Upper lobe of left lung (tissue), 4 donors: ENCODE measurements around the gene ECT2.

Source experiments
- CTCF ChIP-seq, 6 experiments: fragments of 450-650 bp in 4 of 6; fragments of 200-600 bp in 2 of 6; sonication (generic) in 2 of 6; IDR thresholded peaks; one replicate each; pipeline ENCODE4 v1.5.1; 2016 to 2019; ENCODE audit warnings: antibody characterized with exemption in 6 of 6
- POLR2A ChIP-seq, 4 donors: fragments of 450-650 bp; IDR thresholded peaks; one replicate each; pipeline ENCODE4 v1.5.1; 2016 to 2017; ENCODE audit warnings: antibody characterized with exemption in 4 of 4, mild to moderate bottlenecking in 2 of 4

DNA sequence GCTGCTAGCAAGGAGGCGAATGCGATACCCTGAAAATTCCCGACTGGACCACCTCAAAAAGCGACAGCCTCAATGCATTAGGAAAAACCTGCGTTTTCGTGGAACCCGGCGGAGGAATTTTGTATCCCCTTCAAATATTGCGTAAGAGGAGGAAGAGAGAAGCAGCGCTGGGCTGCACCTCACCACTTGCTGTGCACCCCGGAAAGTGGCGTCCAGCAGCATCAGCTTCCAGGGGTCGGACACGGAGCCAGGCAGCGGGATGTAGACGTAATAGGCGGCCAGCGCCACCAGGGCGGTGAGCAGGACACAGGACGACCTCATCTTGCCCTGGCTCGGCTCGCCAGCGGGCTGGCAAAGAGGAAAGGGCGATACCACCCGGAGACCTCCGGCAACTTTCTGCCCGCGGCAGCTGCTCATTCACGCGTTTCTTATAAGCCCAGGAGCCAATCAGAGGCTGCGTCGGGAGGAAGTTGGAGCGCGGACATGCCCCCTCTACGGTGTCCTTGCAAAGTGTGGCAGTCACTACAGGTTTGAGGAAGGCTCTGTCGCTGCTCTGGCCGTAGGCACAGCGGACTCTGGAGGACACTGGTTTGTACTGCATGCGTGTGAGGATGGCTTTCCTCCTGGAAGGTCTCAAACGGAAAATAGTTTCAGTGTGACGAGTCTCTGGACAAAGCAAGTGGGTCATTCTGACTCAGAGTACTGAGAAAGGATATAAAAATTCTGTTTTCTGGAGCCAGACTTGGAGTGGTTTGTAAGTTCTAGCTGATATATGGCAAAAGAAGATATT lies 39.7 kb upstream of the ECT2 start, which contains the start of gene NCEH1:
- TF ChIP-seq CTCF (IDR thresholded peaks at IDR 0.05) (peak; percentile 81 to 92 (median 92)), POLR2A (IDR thresholded peaks at IDR 0.05) (peak in 3 of 4 donors; percentile 93 to 95 (median 94))
